IMR-90 (cell line): ENCODE results near the gene EFCAB8. TPM values are rescaled to one million over a fixed set of nuclear protein-coding genes. Genes with fewer than 3 reads are reported as not detected.

Source experiments
- ATAC-seq: fragments of 200-7000 bp; cut with Tn5 transposase; 2 replicates; pipeline ENCODE4 v1.9.1; 2020; ENCODE audit warnings: low read depth, mild to moderate bottlenecking, moderate library complexity
- BruUV-seq: library from RNA; stranded (reverse); fragments of 400-500 nt; replicated peaks from 2 replicates; lab custom pipeline; 2021; lab: Mats Ljungman, UMichigan
- CTCF ChIA-PET: fragments of 300-600 bp; formaldehyde crosslinking; extraction: SDS; loops from one replicate; lab custom pipeline; 2021; ENCODE audit warnings: antibody characterized with exemption; lab: Yijun Ruan, JAX
- POLR2A ChIA-PET: fragments of 300-600 bp; sonication (Branson Sonifier 250); formaldehyde crosslinking; loops from one replicate; lab custom pipeline; 2022; ENCODE audit warnings: antibody characterized with exemption; ENCODE audit not compliant: unreplicated experiment; lab: Charles Lee
- DNase-seq: peaks from one replicate; pipeline ENCODE4 v3.0.0; 2013
- H2AFZ ChIP-seq: replicated peaks from 2 replicates; pipeline ENCODE3; 2013; ENCODE audit warnings: low read length, mild to moderate bottlenecking; ENCODE audit not compliant: poor library complexity
- H2AK5ac ChIP-seq: 2 replicates; pipeline ENCODE4 v1.6.1; 2013; ENCODE audit warnings: low read depth, low read length, inconsistent platforms
- H2AK9ac ChIP-seq: replicated peaks from 2 replicates; pipeline ENCODE3; 2013; ENCODE audit warnings: mild to moderate bottlenecking, low read depth, low read length, moderate library complexity; ENCODE audit not compliant: poor library complexity
- H2BK120ac ChIP-seq: 2 replicates; pipeline ENCODE4 v1.6.1; 2013; ENCODE audit warnings: low read depth, low read length, inconsistent platforms
- H2BK15ac ChIP-seq: 3 replicates; pipeline ENCODE4 v1.6.1; 2013; ENCODE audit warnings: low read depth, low read length, inconsistent platforms
- H2BK20ac ChIP-seq: 2 replicates; pipeline ENCODE4 v1.6.1; 2013; ENCODE audit warnings: low read depth, mild to moderate bottlenecking, inconsistent platforms, low read length, moderate library complexity
- H2BK5ac ChIP-seq: 2 replicates; pipeline ENCODE4 v1.6.1; 2013; ENCODE audit warnings: mild to moderate bottlenecking, low read depth, low read length, inconsistent platforms; ENCODE audit not compliant: poor library complexity, severe bottlenecking
- H3K14ac ChIP-seq: replicated peaks from 2 replicates; pipeline ENCODE4 v1.6.1; 2013; ENCODE audit warnings: low read depth, low read length, inconsistent platforms
- H3K18ac ChIP-seq: 2 replicates; pipeline ENCODE4 v1.6.1; 2013; ENCODE audit warnings: low read depth, low read length, control low read depth
- H3K23ac ChIP-seq: 2 replicates; pipeline ENCODE4 v1.6.1; 2013; ENCODE audit warnings: low read depth, low read length, inconsistent platforms
- H3K27ac ChIP-seq: 2 replicates; pipeline ENCODE4 v1.5.1; 2013; ENCODE audit warnings: mild to moderate bottlenecking, control low read depth, low read length; ENCODE audit not compliant: insufficient read depth
- H3K27me3 ChIP-seq: 2 replicates; pipeline ENCODE4 v1.6.1; 2013; ENCODE audit warnings: low read length; ENCODE audit not compliant: control insufficient read depth, insufficient read depth
- H3K36me3 ChIP-seq: 2 replicates; pipeline ENCODE4 v1.6.1; 2013; ENCODE audit warnings: low read length, mixed read lengths; ENCODE audit not compliant: control insufficient read depth, insufficient read depth
- H3K4ac ChIP-seq: 2 replicates; pipeline ENCODE4 v1.6.1; 2013; ENCODE audit warnings: low read depth, low read length, inconsistent platforms
- H3K4me1 ChIP-seq: 2 replicates; pipeline ENCODE4 v1.6.1; 2013; ENCODE audit warnings: low read length, mixed read lengths; ENCODE audit not compliant: control insufficient read depth, insufficient read depth
- H3K4me2 ChIP-seq: 2 replicates; pipeline ENCODE4 v1.6.1; 2013; ENCODE audit warnings: low read depth, mild to moderate bottlenecking, control low read depth, low read length, moderate library complexity
- H3K4me3 ChIP-seq: 2 replicates; pipeline ENCODE4 v1.5.1; 2013; ENCODE audit warnings: low read depth, mild to moderate bottlenecking, control low read depth, low read length, moderate library complexity; ENCODE audit not compliant: insufficient read depth
- H3K56ac ChIP-seq: 2 replicates; pipeline ENCODE4 v1.6.1; 2013; ENCODE audit warnings: low read length, inconsistent platforms; ENCODE audit not compliant: insufficient read depth; ENCODE audit errors: extremely low read depth
- H3K79me1 ChIP-seq, 2 experiments: 2 replicates each; pipeline ENCODE4 v1.6.1; 2013; ENCODE audit warnings: low read length in 2 of 2, inconsistent platforms in 1 of 2, low read depth in 1 of 2
- H3K9ac ChIP-seq: 2 replicates; pipeline ENCODE4 v1.6.1; 2013; ENCODE audit warnings: low read depth, low read length, control low read depth
- H3K9me1 ChIP-seq: 2 replicates; pipeline ENCODE4 v1.6.1; 2013; ENCODE audit warnings: low read length, inconsistent platforms; ENCODE audit not compliant: insufficient read depth
- H3K9me3 ChIP-seq: 2 replicates; pipeline ENCODE4 v1.6.1; 2013; ENCODE audit warnings: low read length; ENCODE audit not compliant: control insufficient read depth, insufficient read depth
- H4K20me1 ChIP-seq: 2 replicates; pipeline ENCODE4 v1.6.1; 2013; ENCODE audit warnings: low read length, inconsistent platforms; ENCODE audit not compliant: insufficient read depth
- H4K5ac ChIP-seq: 2 replicates; pipeline ENCODE4 v1.6.1; 2013; ENCODE audit warnings: mild to moderate bottlenecking, low read depth, low read length, control low read depth
- H4K8ac ChIP-seq, 2 experiments: 2 replicates each; pipeline ENCODE4 v1.6.1; 2013; ENCODE audit warnings: low read depth in 2 of 2, low read length in 2 of 2, control low read depth in 1 of 2, inconsistent platforms in 1 of 2
- H4K91ac ChIP-seq: 2 replicates; pipeline ENCODE4 v1.6.1; 2013; ENCODE audit warnings: low read depth, low read length, inconsistent platforms; ENCODE audit not compliant: insufficient read depth
- FOS ChIP-seq: fragments of 150-350 bp; IDR thresholded peaks from 2 replicates; pipeline ENCODE4 v1.6.1; 2016; ENCODE audit warnings: low read depth, low read length
- MAZ ChIP-seq: IDR thresholded peaks from 2 replicates; pipeline ENCODE4 v1.6.1; 2012; ENCODE audit warnings: low read depth, mild to moderate bottlenecking, low read length, improper control_type of control experiment, moderate library complexity, borderline replicate concordance
- MXI1 ChIP-seq: IDR thresholded peaks from 2 replicates; pipeline ENCODE4 v1.6.1; 2012; ENCODE audit warnings: low read depth, mild to moderate bottlenecking, low read length, moderate library complexity, borderline replicate concordance
- POLR2A ChIP-seq: IDR thresholded peaks from 2 replicates; pipeline ENCODE4 v1.6.1; 2012; ENCODE audit warnings: mild to moderate bottlenecking, low read depth, low read length
- RAD21 ChIP-seq: IDR thresholded peaks from 2 replicates; pipeline ENCODE4 v1.6.1; 2012; ENCODE audit warnings: low read length, improper control_type of control experiment
- RCOR1 ChIP-seq: IDR thresholded peaks from 2 replicates; pipeline ENCODE4 v1.6.1; 2012; ENCODE audit warnings: mild to moderate bottlenecking, low read length, improper control_type of control experiment; ENCODE audit not compliant: insufficient replicate concordance
- RFX5 ChIP-seq: IDR thresholded peaks from 2 replicates; pipeline ENCODE4 v1.8.0; 2012; ENCODE audit warnings: low read depth, mild to moderate bottlenecking, low read length, moderate library complexity
- WGBS, 2 experiments: methylation state at CpG; one replicate each; pipeline versions ENCODE4 v1.1.5 to v1.1.7; 2013; ENCODE audit warnings: missing lambda C conversion rate in 2 of 2; ENCODE audit not compliant: insufficient read length in 1 of 2; ENCODE audit errors: extremely low coverage in 2 of 2; 5-methylcytosine and 5-hydroxymethylcytosine counted together
- dilution Hi-C: fragments of 300-500 bp; cut with HindIII; formaldehyde crosslinking; loops from one replicate; pipeline ENCODE4 v1.14.3; 2018; ENCODE audit warnings: low sequenced_read_pairs; ENCODE audit not compliant: unreplicated experiment
- in situ Hi-C: fragments of 300-500 bp; cut with MboI; formaldehyde crosslinking; loops from 3 replicates; pipeline ENCODE4 v1.14.3; 2019; ENCODE audit warnings: low sequenced_read_pairs, inconsistent platforms, mixed read lengths
- intact Hi-C: fragments of 100-400 bp; cut with micrococcal nuclease; formaldehyde crosslinking; loops from 2 replicates; pipeline ENCODE4 v1.10.0; 2022
- polyA plus RNA-seq, 3 experiments: library from polyadenylated mRNA; depleted of rRNA; stranded (reverse); fragments of >200 nt; gene quantifications; 2 replicates each; pipeline ENCODE4 v1.2.3, GENCODE V29; 2012; ENCODE audit warnings: low replicate concordance in 1 of 3
- total RNA-seq: library from RNA; depleted of rRNA; stranded (reverse); fragments of >200 nt; gene quantifications from 2 replicates; pipeline ENCODE4 v1.2.3, GENCODE V29; 2012
- TF ChIP-seq, protein P1 (sequence below): fragments of 150-350 bp; IDR thresholded peaks from 2 replicates; pipeline ENCODE4 v1.6.1; 2017; ENCODE audit warnings: mild to moderate bottlenecking, antibody characterized with exemption, low read length, low read depth

EFCAB8 gene
- total and polyA plus RNA-seq, 2 of the 4 experiments (the other 2 are of a cell fraction) = not detected

DNA sequence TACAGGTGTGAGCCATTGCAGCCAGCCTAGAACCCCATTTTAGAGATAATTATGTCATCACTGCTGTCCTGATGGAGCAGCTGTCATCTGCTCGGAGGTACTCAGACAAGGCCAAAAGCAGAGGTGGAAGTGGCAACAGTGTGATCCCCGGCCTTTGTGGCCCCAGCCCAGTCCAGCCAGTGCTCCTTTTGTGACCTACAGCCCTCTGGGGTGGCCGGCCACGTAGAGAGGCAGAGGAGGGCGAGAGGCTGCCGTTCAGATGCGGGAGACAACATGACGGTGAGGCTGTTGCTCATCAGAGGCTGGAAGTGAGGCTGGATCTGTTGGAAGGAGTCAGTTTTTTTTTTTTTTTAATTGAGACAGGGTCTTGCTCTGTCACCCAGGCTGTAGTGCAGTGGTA lies 32.8 kb downstream of the EFCAB8 start:
- Histone ChIP-seq H3K27me3 (peaks cover 3% of the 10 kb centered on the region; the same call in 1 of the 2 replicates), H3K36me3 (no peaks in the 10 kb centered on the region), H2BK120ac (no peak overlapping the region), H3K4me2 (no peak overlapping the region), H2AFZ (no peak overlapping the region), H2BK20ac (no peak overlapping the region), H4K91ac (no peak overlapping the region), H3K56ac (no peak overlapping the region), H2BK15ac (no peak overlapping the region), H3K23ac (no peak overlapping the region), H2BK5ac (no peak overlapping the region), H3K79me1 (no peaks in the 10 kb centered on the region), H3K27ac (no peak overlapping the region), H3K4me1 (no peaks in the 10 kb centered on the region), H4K8ac (no peak overlapping the region), H3K9ac (no peak overlapping the region), H2AK5ac (no peak overlapping the region), H3K9me3 (no peaks in the 10 kb centered on the region), H4K5ac (no peak overlapping the region), H3K9me1 (no peaks in the 10 kb centered on the region), H2AK9ac (no peak overlapping the region), H3K4ac (no peak overlapping the region), H3K14ac (no peak overlapping the region), H3K18ac (no peak overlapping the region), H3K4me3 (no peak overlapping the region), H4K20me1 (no peaks in the 10 kb centered on the region)
- intact Hi-C loops (no loop called here), dilution Hi-C loops (no loop called here), in situ Hi-C loops (no loop called here)
- DNase-seq (no peak), ATAC-seq (no peak)
- POLR2A ChIA-PET = no interaction called here
- CTCF ChIA-PET = no interaction called here
- WGBS, 2 experiments = 73% methylated on average over 3 of the region's 8 CpGs; no CpG with 5 or more reads in 1 of the 2 experiments
- TF ChIP-seq RFX5 (no peak), POLR2A (no peak), MAZ (no peak), MXI1 (no peak), RAD21 (no peak), FOS (no peak), RCOR1 (no peak)
- TF ChIP-seq, protein P1, sequence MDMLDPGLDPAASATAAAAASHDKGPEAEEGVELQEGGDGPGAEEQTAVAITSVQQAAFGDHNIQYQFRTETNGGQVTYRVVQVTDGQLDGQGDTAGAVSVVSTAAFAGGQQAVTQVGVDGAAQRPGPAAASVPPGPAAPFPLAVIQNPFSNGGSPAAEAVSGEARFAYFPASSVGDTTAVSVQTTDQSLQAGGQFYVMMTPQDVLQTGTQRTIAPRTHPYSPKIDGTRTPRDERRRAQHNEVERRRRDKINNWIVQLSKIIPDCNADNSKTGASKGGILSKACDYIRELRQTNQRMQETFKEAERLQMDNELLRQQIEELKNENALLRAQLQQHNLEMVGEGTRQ = no peak
- BruUV-seq = no TSS peak
